ENCODE data around the gene JARID2. TPM values are rescaled to one million over a fixed set of nuclear protein-coding genes. Genes with fewer than 3 reads are reported as not detected.

Gene JARID2
- total and polyA plus RNA-seq, 2 of the 8 experiments (the other 6 are each of a cell fraction or from before 2014, with no cell fraction given) = 60.1 to 239 TPM

DNA sequence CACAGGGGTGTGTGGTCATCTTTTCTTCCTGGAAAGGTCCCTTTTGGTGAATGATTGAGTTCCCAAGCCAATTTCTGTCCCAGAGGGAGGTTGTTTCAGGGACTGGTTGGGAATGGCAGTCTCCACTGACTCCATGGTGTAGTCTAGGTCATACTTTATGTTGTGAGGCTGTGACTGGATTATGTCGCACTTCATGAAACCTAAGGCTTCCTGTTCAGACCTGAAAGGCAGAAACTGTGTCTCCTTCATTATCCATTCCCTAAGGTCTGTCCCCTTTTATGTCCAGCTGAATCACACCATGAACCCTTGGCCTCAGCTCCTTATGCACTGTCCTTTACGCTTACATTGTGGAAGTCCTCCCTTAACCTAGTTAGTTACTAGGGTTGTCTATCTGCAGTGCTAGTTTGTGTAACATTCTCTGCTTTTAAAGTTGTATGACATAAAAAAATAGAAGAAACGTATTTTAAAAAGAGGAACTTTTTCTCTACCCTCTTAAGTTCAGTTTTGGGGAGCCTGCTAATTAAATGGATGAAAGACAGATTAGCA, 191.3 kb downstream of the JARID2 start:
- no peak overlapping the region; the same call in 1 of the 2 replicates for H2BK5ac ChIP-seq (ENCODE audit: low read depth, low read length)
- H3K23me2 ChIP-seq (ENCODE audit: low read depth, low read length) = no peaks in the 10 kb centered on the region
- no peak overlapping the region for H2BK15ac ChIP-seq (ENCODE audit: low read length)
- H3K36me3 ChIP-seq (ENCODE audit: control insufficient read depth in 2 of 4, insufficient read depth in 4 of 4, low read length in 3 of 4) = no peaks in the 10 kb centered on the region
- no peak overlapping the region for H2AK5ac ChIP-seq (ENCODE audit: low read depth, low read length)
- H3K23ac ChIP-seq (ENCODE audit: insufficient read length) = no peak overlapping the region
- H3K18ac ChIP-seq (ENCODE audit: extremely low read depth, low read length) = no peak overlapping the region
- ChIA-PET POLR2A (ENCODE audit: partially characterized antibody) (interaction anchor here (0.6 to 0.8 kb wide), 2 partner anchors 15 to 17 kb away, joined by 3 to 5 read pairs; no protein-coding TSS in a partner anchor), CTCF (ENCODE audit: partially characterized antibody) (interaction anchor here (0.6 kb wide), 2 partner anchors 9 to 24 kb away, joined by 3 read pairs; no protein-coding TSS in a partner anchor)
- H3K79me1 ChIP-seq (ENCODE audit: low read depth, low read length) = peaks cover 22% of the 10 kb centered on the region
- H3K27me3 ChIP-seq (replicated peaks in 1 of 4; ENCODE audit: control insufficient read depth in 3 of 4, extremely low read depth in 1 of 4, insufficient read depth in 3 of 4, low read length in 3 of 4) = no peaks in the 10 kb centered on the region
- no peak overlapping the region for H3K4me3 ChIP-seq (ENCODE audit: extremely low read depth in 1 of 4, insufficient read depth in 2 of 4, low read depth in 3 of 4, low read length in 4 of 4)
- no peak overlapping the region for H3K4ac ChIP-seq (replicated peaks; ENCODE audit: insufficient read length, low read depth, low read length)
- H2BK120ac ChIP-seq (replicated peaks; ENCODE audit: low read depth, low read length) = no peak overlapping the region
- no peaks in the 10 kb centered on the region for H3K9me3 ChIP-seq (ENCODE audit: insufficient read depth in 2 of 2, low read depth in 1 of 2, low read length in 1 of 2)
- H2AFZ ChIP-seq (ENCODE audit: low read length) = no peak overlapping the region
- no peak overlapping the region for H2BK12ac ChIP-seq (ENCODE audit: low read depth, low read length)
- peaks cover 44 to 74% of the 10 kb centered on the region in 2 experiments for H4K20me1 ChIP-seq (replicated peaks in 1 of 2; ENCODE audit: control insufficient read depth in 1 of 2, insufficient read depth in 2 of 2, low read length in 2 of 2)
- no peak overlapping the region for H3K14ac ChIP-seq (ENCODE audit: insufficient read length)
- no peak overlapping the region for H4K5ac ChIP-seq (ENCODE audit: insufficient read length, low read depth, low read length)
- no peak overlapping the region for H2BK20ac ChIP-seq (ENCODE audit: low read length)
- H3K56ac ChIP-seq (replicated peaks; ENCODE audit: insufficient read length, low read depth, low read length) = no peak overlapping the region
- no peak for DNase-seq (ENCODE audit: low read depth in 1 of 2, low spot score in 2 of 2)
- WGBS, 2 experiments (ENCODE audit: extremely low coverage in 1 of 2, insufficient coverage in 1 of 2, insufficient read length in 1 of 2, insufficient replicate concordance in 2 of 2, low coverage in 1 of 2, low lambda C conversion rate in 2 of 2, missing lambda C conversion rate in 1 of 2) = 92% methylated on average over 3 of the region's 3 CpGs; no CpG with 5 or more reads in 1 of the 2 experiments
- no peak overlapping the region for H3K27ac ChIP-seq (ENCODE audit: low read depth, low read length)
- H4K8ac ChIP-seq (ENCODE audit: extremely low read depth, insufficient read depth, low read length) = no peak overlapping the region
- H3K4me1 ChIP-seq (replicated peaks in 1 of 4; ENCODE audit: control insufficient read depth in 3 of 4, insufficient read depth in 4 of 4, low read length in 3 of 4) = peaks cover 17 to 40% (median 32%) of the 10 kb centered on the region in 4 experiments
- no peak overlapping the region for H3K4me2 ChIP-seq (ENCODE audit: insufficient read depth in 1 of 2, low read depth in 2 of 2, low read length in 2 of 2)
- H4K91ac ChIP-seq (replicated peaks; ENCODE audit: insufficient read length, low read length) = no peak overlapping the region
- 0 out of 7 replicates have a peak overlapping the region, but pooled peaks of 1 of the 4 experiments have one; percentile 10 for H3K9ac ChIP-seq (replicated peaks in 1 of 4; ENCODE audit: extremely low read depth in 1 of 4, low read depth in 3 of 4, low read length in 3 of 4)
- no peak for FAIRE-seq
- H3K79me2 ChIP-seq (ENCODE audit: control insufficient read depth in 1 of 2, insufficient read depth in 2 of 2, low read length in 2 of 2) = peaks cover 53 to 100% of the 10 kb centered on the region in 2 experiments
- TF ChIP-seq NANOG (IDR thresholded peaks at IDR 0.05; ENCODE audit: insufficient read depth, low read depth, low read length, poor library complexity, severe bottlenecking) (no peak), PHF8 (conservative IDR thresholded peaks at IDR 0.05; ENCODE audit: low read depth, low read length) (no peak), POLR2AphosphoS5 (IDR thresholded peaks at IDR 0.05; ENCODE audit: low read depth, low read length) (no peak), SP1 (IDR thresholded peaks at IDR 0.05; ENCODE audit: low read depth, low read length) (no peak), CTBP2 (IDR thresholded peaks at IDR 0.05; ENCODE audit: borderline replicate concordance, insufficient read depth, insufficient read length, low read length) (no peak), YY1 (IDR thresholded peaks at IDR 0.05; ENCODE audit: low read depth, low read length) (no peak), EGR1 (IDR thresholded peaks at IDR 0.05; ENCODE audit: borderline replicate concordance, low read depth, low read length) (no peak), SUZ12 (IDR thresholded peaks at IDR 0.05; ENCODE audit: low read length) (no peak), ASH2L (IDR thresholded peaks at IDR 0.05; ENCODE audit: low read length) (no peak), SRF (IDR thresholded peaks at IDR 0.05; ENCODE audit: low read depth, low read length) (no peak), RNF2 (IDR thresholded peaks at IDR 0.05; ENCODE audit: borderline replicate concordance, low read depth, low read length, missing control alignments, poor library complexity, severe bottlenecking) (no peak), SAP30 (IDR thresholded peaks at IDR 0.05; ENCODE audit: insufficient read depth, insufficient replicate concordance, low read length) (no peak)
- TF ChIP-seq, protein P1, sequence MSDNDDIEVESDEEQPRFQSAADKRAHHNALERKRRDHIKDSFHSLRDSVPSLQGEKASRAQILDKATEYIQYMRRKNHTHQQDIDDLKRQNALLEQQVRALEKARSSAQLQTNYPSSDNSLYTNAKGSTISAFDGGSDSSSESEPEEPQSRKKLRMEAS (IDR thresholded peaks at IDR 0.05) = no peak
